Endometrial microvascular endothelial cells (primary cell): ENCODE data around the gene MCC. TPM values are rescaled to one million over a fixed set of nuclear protein-coding genes. Genes with fewer than 3 reads are reported as not detected.

Source experiments
- in situ Hi-C: cut with HindIII; loops from 2 replicates; pipeline ENCODE4 v1.10.0; 2017; ENCODE audit warnings: low sequenced_read_pairs, low pct_unique_long_range_greater_than_20kb; ENCODE audit errors: inconsistent ontology term
- total RNA-seq: library from RNA; depleted of rRNA; stranded (reverse); fragments of >200 nt; gene quantifications from one replicate; pipeline ENCODE4 v1.2.3, GENCODE V29; 2015; ENCODE audit errors: inconsistent ontology term

MCC gene
- total RNA-seq, 1 donor from 2014 or later = 39.8 TPM

DNA sequence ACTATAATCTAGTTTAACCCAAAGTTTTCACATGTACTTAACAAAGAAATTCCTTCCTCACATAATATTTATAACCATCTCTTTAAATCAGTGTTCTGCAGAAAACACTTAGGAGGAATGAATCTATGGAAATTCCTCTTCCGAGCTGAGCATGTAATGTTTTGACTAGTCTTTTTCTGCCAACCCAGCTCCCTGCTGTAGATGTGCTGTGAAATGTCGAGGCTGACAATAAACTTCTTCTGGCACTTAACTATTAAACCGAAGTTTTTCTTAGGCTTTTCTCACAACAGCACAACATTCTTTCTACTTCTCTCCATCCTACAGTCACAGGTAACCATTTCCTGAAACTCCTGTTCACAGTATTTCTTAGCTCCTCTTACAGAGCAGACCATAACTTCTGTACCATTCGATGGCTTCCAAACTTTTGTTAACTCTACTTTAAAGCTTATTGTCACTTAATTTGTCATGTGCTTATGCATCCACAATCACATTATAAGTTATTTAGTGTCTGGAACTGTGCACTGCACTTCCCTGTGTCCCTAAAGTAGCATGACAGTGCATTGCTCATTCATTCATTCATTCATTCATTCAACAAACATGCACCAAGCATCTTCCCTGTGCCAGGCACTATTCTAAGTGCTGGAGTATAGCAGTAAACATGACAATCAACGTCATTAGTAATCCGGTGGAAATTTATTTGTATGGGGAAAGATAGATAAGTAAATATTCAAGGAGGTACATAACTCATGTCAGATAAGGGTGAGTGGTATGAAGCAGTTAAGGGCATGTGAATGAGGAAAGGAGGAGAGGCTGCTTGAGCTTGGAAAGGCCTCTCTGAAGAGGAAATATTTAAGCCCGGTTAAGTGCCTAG, 108.1 kb downstream of the MCC start:
- in situ Hi-C loops = no loop called here

DNA sequence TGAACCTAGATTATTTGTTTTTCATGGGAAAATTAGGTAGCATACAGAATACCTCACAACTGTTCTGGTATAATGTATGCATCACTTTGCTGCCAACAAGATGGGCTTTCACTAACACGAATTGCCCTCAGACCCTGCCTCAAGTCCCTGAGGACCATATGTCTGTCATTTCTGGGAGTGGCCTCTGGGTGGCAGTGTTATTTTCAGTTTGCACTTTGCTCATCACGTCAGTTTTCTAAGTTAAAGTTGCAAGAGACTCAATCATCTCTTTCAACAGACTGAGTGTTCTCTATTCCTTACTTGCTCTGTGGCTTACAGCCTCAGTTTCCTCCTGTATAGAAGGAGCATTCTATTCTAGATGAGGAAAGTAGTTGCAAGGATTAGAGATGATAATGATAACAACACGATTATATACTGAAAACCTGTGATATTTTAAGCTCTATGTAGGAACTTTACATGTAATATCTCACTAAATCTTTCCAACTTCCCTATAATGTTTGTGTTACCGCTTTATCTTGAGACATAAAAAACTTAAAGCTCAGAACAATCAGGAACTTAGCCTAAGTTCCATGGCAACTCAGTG, 109.2 kb downstream of the MCC start:
- in situ Hi-C loops = no loop called here

DNA sequence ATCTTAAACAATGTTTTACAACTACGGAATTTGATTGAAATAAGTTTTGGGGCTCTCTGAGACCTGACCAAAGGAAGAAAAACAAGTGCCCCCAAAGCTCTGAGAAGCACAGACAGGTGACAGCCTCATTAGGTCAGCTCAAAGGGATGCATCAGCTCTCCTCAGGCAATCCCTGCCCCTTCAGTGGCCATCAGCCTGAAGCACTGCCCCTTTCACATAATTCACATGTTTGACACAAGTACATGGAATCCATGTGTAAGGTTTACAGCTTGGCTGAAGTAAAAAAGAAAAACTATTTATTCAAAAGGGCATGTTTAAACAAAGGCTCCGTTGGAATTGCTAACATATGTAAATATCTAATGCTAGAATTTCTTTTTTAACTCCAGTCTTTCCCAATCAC, 109.7 kb downstream of the MCC start:
- in situ Hi-C loops = no loop called here

DNA sequence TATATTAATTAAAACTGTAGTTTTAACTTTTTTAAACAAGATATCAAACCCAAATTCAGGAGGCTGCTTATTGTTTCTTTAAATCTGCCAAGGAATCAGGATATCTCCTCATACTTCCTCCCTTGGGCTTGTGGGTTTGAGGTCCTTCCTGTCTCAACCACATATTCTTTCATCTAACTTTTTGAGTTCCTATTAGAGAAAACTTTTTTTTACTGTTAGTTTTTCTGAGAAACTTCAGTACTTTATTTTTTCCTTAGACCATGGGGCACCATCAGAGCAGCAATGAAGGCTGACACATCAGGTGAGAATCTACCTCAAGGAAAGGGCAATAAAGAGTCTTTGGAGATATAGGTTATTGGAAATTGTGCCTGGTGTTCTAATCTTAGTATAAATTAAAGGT, 110.2 kb downstream of the MCC start:
- in situ Hi-C loops = no loop called here

DNA sequence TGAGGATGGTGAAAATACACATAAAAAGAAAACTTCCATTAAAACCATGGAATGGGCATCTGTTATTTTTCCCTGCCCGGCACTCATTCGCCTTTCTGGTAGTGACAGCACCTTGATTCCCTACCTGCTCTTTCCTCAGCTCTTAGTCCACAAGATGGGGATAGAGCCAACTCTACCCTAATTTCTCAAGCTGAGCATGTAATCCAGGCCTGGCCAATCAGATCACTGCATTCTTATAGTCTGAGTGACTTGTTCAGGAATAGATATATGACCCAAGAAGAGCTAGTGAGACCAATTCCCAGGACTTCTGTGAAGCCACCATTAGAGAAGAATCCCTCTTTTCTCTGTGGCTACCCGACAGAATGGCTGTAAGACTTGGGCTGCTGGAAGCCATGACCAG, 111.6 kb downstream of the MCC start:
- in situ Hi-C loops = no loop called here

DNA sequence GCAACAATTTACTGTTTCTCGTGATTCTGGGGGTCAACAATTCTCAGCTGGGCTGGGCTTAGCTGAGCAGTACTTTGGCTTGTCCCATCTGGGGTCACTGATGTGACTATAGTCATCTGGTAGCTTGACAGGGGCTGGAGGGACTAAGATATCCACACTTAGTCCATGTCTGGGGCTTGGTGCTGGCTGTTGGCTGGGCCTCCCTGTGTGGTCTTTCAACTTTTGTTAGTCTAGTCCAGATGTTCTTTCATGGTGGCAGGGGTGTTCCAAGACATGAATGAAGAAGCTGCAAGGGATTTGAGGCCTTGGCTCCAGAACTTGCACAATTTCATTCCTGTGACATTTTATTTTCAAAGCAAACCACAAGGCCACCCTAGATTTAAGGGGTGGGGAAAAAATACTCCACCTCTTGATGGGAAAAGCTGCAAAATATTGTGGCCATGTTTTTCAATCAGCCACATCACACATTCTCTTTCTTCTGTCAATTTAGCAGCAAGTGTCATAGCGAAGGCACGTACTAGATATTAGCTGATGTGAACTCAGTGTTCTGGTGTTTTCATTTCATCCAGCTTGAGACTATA, 112.7 kb downstream of the MCC start:
- in situ Hi-C loops = no loop called here

GRCh38 chr5:113373426-113373825, 114.8 kb downstream of the MCC start:
- in situ Hi-C loops = no loop called here

DNA sequence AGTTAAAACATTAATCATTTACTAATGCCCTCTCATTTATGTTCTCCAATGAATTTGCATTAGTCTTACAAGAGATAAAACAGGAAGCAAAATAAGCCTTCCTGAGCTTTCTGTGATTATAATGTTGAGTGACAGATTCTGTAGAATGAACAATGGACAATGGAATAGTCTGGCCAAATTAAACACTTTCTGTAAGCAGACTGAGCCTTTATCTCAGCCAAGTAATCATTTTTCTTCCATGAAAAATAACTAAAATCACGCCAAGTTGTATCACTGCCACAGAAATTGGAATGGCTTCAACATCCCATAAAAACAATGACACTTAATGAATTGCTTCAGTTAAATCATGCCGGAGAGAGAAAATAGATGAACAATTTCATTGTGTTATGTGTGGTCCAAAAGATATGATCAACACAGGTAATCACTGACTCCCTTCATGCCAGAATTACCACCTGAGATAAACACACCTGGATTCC, 116.5 kb downstream of the MCC start:
- in situ Hi-C loops = no loop called here

DNA sequence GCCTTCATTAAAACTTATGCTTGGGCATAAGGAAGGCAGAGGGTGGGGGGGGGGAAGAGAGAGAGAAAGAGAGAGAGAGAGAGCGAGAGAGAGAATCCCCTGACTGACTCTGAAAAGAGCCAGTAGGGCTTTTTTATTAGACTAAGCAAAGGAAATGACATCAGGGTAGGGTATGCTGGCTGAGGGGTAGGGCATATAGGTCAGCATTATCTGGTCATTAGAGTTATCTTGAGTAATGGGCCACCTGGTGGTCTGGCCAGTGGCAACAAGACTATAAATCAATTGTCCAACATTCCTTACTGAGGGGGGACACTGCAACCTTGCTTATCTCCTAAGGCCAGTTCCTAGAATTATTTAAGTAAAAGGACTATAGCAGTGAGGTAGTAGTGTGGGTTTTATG, 120.7 kb downstream of the MCC start:
- in situ Hi-C loops = no loop called here

DNA sequence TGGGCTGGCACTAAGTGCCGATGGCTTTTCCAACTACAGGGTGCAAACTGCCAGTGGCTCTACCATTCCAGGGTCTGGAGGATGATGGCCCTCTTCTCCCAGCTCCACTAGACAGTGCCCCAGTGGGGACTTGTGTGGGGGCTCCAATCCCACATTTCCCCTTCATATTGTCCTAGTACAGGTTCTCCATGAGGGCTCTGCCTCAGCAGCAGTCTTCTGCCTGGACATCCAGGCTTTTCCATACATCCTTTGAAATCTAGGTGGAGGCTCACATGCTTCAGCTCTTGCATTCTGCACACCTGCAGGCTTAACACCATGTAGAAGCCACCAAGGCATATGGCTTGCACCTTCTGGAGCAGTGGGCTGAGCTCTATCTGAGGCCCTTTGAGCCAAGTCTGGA, 123.8 kb downstream of the MCC start:
- in situ Hi-C loops = no loop called here

GRCh38 chr5:113361701-113362100, 126.6 kb downstream of the MCC start:
- in situ Hi-C loops = no loop called here

DNA sequence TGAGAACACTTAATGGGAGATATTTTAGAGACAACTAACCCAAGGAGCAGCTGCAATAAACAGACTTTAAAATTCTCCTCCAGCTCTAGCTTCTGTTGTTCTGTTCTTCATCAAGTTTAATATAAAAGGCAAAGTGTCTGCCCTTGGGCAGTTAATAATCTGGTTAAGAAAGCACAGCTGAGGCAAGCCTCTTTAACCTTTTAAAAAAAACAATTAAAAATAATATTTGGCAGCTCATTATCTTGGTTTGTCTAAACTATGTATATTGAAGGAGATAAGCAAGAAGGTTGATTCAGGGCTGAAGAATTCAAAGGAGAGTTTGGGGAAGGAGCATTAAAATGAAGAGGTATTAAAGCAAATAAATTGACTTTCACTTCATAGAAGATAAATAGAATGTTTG, 128.8 kb downstream of the MCC start:
- in situ Hi-C loops = no loop called here

GRCh38 chr5:113358696-113359095, 129.6 kb downstream of the MCC start:
- in situ Hi-C loops = no loop called here

DNA sequence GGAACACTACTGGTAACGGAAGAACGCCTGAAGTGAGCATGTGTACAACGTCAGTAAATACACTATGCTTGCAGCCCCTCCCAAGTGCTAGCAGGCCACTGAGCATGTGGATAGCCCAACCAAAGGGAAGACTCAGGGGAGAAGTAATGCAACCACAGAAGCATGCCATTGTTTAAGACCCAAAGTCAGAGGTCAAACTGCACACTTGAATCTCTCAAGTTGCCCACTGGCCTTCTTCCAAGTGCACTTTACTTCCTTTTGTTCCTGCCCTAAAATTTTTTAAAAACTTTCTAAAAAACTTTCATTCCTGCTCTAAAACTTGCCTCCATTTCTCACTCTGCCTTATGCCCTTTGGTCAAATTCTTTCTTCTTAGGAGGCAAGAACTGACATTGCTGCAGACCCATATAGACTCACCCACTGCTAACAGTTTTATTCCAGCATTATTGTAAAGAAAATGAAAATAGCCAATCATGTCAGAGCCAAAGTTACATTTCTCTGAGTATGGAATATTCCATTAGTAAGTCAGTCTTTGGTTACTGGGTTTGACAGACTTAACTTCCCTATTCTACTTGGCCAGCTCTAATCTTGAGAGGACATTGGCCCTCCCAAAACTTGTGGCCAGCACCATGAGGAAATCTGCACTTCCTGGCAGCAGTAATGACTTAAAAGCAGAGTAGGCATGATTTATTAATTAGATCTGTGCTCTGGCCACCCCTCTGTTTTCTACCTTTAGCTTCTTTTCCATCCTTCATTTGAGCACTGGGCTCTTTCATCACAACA, 130.4 kb downstream of the MCC start:
- in situ Hi-C loops = no loop called here

DNA sequence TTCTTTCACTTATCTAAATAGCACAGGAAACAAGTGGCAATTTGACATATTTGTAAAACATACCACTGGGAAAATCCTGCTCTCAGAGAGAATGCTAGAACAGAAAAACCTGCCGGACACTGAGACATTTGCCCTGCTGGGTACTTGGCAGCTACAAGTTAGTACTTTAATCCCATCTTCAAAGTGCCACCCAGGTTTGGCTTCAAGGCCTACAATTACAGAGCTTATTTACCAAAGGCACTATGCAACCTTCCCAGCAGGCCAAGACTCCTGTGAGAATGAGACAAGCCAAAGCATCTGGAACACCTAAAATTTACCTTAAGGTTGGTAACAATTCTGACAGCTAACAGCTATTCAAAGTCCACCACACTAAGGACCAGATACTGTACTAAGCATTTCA, 131.8 kb downstream of the MCC start:
- in situ Hi-C loops = no loop called here

DNA sequence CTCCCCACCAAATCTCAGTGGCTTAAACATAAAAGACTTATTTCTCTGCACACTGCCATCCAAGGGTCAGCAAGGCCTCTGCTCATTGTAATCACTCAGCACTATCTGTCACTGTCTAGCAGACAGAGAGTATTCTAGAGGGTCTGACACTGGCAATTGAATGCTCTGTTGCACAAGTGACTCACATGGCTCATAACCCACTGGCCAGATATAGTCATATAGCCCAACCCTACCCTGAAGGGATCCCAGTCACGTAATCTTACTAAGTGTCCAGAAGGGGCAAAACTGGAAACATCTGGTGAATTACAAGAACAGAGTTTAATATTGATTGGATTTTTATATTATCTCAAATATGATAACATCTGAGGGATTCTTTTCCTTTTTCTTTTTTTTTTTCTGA, 134.2 kb downstream of the MCC start:
- in situ Hi-C loops = no loop called here

GRCh38 chr5:113347572-113347971, 140.7 kb downstream of the MCC start:
- in situ Hi-C loops = loop anchor here (25.0 kb wide), 1 partner anchor 165 kb away; the partner anchor contains the start of gene YTHDC2

DNA sequence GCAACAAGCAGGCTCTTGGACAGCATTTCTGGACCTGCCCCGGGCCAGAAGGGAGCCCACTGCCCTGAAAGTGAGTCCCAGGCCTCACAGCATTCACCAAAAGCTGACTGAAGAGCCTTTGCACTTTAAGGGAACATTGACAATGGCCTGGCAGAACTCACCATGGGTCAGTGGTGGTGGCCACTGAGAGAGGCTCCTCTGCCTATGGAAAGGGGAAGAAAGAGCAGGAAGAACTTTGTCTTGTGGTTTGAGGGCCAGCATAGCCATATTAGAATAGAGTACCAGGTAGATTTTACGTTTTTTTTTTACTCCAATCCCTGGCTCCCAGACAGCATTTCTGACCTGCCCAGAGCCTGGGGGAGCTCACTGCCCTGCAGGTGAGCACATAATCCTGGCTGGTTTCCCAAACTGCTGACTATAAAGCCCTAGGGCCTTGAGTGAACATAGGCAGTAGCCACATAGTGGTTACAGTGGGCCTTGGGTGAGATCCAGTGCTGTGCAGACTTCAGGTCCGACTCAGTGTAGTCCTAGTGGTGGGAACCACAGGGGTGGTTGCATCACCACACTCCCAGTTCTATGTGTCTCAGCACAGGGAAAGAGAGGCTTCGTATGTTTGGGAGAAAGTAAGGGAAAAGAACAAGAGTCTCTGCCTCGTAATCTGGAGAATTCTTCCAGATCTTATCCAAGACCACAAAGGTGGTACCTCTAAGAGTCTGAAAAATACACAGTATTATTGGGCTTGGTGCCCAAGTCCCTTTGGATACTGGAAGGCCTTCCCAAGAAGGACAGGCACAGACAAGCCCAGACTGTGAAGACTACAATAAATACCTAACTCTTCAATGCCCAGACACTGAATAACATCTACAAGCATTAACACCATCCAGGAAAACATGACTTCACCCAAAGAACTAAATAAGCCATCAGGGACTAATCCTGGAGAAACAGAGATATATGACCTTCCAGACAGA, 143.0 kb downstream of the MCC start:
- in situ Hi-C loops = loop anchor here (25.0 kb wide), 1 partner anchor 167 kb away; the partner anchor contains the start of gene YTHDC2
